Left lung (tissue), 10 donors: ENCODE results near the gene TEAD1. TPM values are rescaled to one million over a fixed set of nuclear protein-coding genes. Genes with fewer than 3 reads are reported as not detected.

Source experiments
- ATAC-seq: fragments of 200-7000 bp; cut with Tn5 transposase; one replicate; pipeline ENCODE4 v1.9.1; 2020; ENCODE audit warnings: moderate library complexity
- DNase-seq, 4 donors: peaks; one replicate each; pipeline ENCODE4 v3.0.0-alpha.2; 2013 to 2020
- H3K27ac ChIP-seq, 2 donors: fragments of 200-600 bp; sonication (generic) in 1 of 2; one replicate each; pipeline versions ENCODE4 v1.5.0 to v1.8.0; 2020 to 2021
- H3K27me3 ChIP-seq, 2 donors: fragments of 200-600 bp; sonication (generic) in 1 of 2; one replicate each; pipeline versions ENCODE4 v1.5.0 to v1.8.0; 2020 to 2021
- H3K36me3 ChIP-seq, 2 donors: fragments of 200-600 bp; sonication (generic) in 1 of 2; one replicate each; pipeline versions ENCODE4 v1.5.0 to v1.8.0; 2020 to 2021
- H3K4me1 ChIP-seq, 2 donors: fragments of 200-600 bp; one replicate each; pipeline ENCODE4 v1.8.0; 2021
- H3K4me3 ChIP-seq, 2 donors: fragments of 200-600 bp; sonication (generic) in 1 of 2; one replicate each; pipeline versions ENCODE4 v1.5.0 to v1.8.0; 2020 to 2021; ENCODE audit warnings: mild to moderate bottlenecking in 1 of 2
- H3K9me3 ChIP-seq, 2 donors: fragments of 200-600 bp; sonication (generic) in 1 of 2; one replicate each; pipeline versions ENCODE4 v1.5.0 to v1.8.0; 2020 to 2021
- intact Hi-C, 2 donors: fragments of 100-400 bp; cut with DNase I; formaldehyde crosslinking; loops; one replicate each; pipeline versions ENCODE4 v1.11.2 to v1.14.2; 2022
- polyA plus RNA-seq, 6 donors: library from polyadenylated mRNA; unstranded; fragments of 120-200 nt; gene quantifications; one replicate each; pipeline ENCODE4 v1.2.1, GENCODE V29; 2013; ENCODE audit not compliant: insufficient read length in 6 of 6
- total RNA-seq, 2 donors: library from RNA; stranded (reverse); fragmentation: NEBNext Ultra II Directional; extraction: Animal tissue kit (Norgen Biotek cat#: 25700); gene quantifications; one replicate each; pipeline ENCODE4 v1.2.1, GENCODE V29; 2021
- TF ChIP-seq, protein P1 (sequence below), 2 donors: fragments of 200-600 bp; sonication (generic) in 1 of 2; IDR thresholded peaks; one replicate each; pipeline versions ENCODE4 v1.5.0 to v1.8.0; 2021; ENCODE audit warnings: antibody characterized with exemption in 2 of 2
- donor health status: DM: no; HTN: yes; CAD: no.
- donor health status: DM: no; HTN: no; CAD: no.

The TEAD1 gene
- total and polyA plus RNA-seq, 8 donors, result 58.1 to 106 (median 86.9) TPM

DNA sequence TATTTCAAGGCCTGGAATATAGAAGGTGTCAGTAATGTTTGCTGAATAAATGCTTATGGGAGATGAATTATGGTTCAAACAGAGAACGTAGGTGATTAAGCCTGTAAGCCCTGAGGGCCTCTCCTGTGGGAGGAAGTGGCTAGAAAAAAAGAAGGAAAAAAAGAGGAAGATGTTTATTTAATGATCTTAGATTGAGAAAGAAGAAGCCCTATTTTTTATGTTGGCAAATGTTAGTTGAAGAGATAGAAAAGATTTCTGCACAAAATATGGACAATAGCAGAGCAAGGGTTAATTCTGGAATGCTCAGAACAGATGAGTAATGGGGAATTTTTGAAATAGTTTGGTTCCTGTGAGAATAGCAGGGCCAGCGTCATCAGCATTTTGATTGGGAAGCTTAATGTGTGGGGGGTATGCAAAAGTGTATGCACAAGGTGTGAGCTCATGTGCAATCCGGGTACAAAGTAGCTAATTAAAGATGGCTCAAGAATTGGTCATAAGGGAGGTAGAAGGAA, 95.7 kb downstream of the TEAD1 start:
- Histone ChIP-seq H3K9me3 (no peaks in the 10 kb centered on the region), H3K27ac (no peak overlapping the region), H3K4me1 (peaks cover 0 to 4% of the 10 kb centered on the region in 2 donors), H3K4me3 (no peak overlapping the region), H3K27me3 (no peaks in the 10 kb centered on the region), H3K36me3 (no peaks in the 10 kb centered on the region)
- ATAC-seq (peak; percentile 48), DNase-seq (no peak)
- intact Hi-C loops, result no loop called here
- TF ChIP-seq, protein P1, sequence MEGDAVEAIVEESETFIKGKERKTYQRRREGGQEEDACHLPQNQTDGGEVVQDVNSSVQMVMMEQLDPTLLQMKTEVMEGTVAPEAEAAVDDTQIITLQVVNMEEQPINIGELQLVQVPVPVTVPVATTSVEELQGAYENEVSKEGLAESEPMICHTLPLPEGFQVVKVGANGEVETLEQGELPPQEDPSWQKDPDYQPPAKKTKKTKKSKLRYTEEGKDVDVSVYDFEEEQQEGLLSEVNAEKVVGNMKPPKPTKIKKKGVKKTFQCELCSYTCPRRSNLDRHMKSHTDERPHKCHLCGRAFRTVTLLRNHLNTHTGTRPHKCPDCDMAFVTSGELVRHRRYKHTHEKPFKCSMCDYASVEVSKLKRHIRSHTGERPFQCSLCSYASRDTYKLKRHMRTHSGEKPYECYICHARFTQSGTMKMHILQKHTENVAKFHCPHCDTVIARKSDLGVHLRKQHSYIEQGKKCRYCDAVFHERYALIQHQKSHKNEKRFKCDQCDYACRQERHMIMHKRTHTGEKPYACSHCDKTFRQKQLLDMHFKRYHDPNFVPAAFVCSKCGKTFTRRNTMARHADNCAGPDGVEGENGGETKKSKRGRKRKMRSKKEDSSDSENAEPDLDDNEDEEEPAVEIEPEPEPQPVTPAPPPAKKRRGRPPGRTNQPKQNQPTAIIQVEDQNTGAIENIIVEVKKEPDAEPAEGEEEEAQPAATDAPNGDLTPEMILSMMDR (IDR thresholded peaks at IDR 0.05), result no peak

DNA sequence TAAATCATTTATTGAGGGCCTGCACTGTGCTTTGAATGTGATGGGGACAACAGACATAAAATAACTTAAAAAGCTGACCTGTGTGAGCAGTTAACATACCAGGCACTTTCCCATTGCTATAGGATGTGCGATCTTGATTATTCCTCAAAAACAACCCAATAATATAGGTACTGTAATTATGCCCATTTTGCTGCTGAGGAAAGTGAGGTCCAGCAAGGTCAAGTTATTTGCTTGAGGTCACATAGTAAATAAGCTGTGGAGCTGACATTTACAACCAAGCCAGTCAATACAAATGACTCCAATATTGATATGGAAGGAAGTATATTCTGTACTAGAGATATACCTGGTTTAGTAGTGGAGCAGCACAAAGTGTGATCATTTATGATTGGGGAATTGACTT, 96.2 kb downstream of the TEAD1 start:
- ATAC-seq, result no peak
- no peaks in the 10 kb centered on the region for H3K27me3 ChIP-seq
- H3K4me1 ChIP-seq, result peaks cover 0 to 4% of the 10 kb centered on the region in 2 donors
- no peaks in the 10 kb centered on the region for H3K36me3 ChIP-seq
- H3K9me3 ChIP-seq, result no peaks in the 10 kb centered on the region
- TF ChIP-seq, protein P1 (IDR thresholded peaks at IDR 0.05), result no peak
- DNase-seq, result no peak
- intact Hi-C loops, result no loop called here
- no peak overlapping the region for H3K27ac ChIP-seq
- no peak overlapping the region for H3K4me3 ChIP-seq

DNA sequence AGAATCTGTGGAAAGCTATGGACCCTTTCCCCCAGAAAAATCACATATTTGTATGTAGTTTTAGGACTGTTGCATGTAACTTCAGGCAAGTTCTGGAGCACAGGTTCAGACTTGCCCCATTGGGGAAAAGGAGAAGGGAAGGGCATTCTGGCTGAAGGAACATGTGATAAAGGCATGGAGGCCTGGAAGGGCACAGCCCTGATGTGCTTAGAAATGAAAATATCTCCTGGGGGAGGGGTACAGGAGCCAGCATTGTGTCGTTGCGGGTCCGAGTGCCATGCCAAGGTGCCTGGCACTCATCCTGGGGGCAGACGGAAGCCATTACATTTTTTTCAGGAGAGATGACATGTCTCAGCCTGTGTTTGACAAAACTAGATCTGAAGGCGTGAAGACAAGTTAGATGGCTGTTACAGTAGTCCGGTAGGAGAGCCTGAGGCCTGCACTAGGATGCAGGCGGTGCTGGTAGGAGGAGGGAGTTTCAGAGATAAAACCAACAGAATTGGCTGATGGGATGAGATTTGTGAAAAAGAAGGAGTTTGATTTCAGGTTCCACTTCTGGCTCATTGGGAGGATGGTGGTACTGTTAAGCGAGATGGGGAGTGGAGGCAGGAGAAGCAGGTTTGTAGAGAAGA, 96.9 kb downstream of the TEAD1 start:
- TF ChIP-seq, protein P1 (IDR thresholded peaks at IDR 0.05), result no peak
- DNase-seq (no peak), ATAC-seq (no peak)
- Histone ChIP-seq H3K36me3 (no peaks in the 10 kb centered on the region), H3K9me3 (no peaks in the 10 kb centered on the region), H3K4me1 (peaks cover 0 to 4% of the 10 kb centered on the region in 2 donors), H3K27ac (no peak overlapping the region), H3K27me3 (no peaks in the 10 kb centered on the region), H3K4me3 (no peak overlapping the region)
- intact Hi-C loops, result no loop called here

DNA sequence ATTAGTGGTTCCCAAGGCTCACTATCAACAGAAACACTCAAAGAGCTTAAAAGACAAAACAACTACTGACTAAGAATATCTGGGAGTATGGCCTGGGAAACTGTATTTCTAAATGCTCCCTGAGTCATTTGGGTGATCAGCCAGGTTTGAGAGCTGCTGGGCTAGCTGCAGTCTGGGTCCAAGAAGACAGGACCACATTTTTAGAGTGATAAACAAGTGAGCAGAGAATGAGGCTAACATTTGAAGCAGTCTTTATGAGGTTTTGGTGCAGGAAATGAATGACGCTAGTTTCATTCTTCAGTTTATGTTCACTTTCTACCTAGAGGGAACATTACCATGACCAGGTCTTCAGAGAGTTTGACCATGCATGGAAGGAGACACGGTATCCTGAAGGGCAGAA, 97.7 kb downstream of the TEAD1 start:
- no peaks in the 10 kb centered on the region for H3K36me3 ChIP-seq
- H3K4me3 ChIP-seq, result no peak overlapping the region
- ATAC-seq (no peak), DNase-seq (no peak)
- H3K4me1 ChIP-seq, result peaks cover 0 to 4% of the 10 kb centered on the region in 2 donors
- no peaks in the 10 kb centered on the region for H3K9me3 ChIP-seq
- H3K27ac ChIP-seq, result no peak overlapping the region
- intact Hi-C loops, result no loop called here
- TF ChIP-seq, protein P1 (IDR thresholded peaks at IDR 0.05), result no peak
- H3K27me3 ChIP-seq, result no peaks in the 10 kb centered on the region

DNA sequence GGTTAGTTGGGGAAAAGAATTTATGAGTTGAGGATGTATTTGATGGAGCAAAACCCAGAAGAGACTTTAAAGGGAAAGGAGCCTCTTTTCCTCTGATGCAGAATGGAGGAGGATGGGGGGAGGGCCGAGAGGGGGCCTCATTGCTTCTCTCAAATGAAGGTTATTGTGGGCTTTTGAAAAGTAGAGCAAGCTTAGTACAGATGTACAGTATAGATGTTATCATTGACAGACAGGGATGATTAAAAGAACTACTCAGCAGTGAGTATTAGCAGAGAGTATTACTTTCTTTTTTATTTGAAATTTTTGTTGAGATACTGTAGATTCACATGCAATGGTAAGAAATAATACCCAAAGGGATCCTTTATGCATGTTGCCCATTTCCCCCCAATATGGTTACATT, 98.1 kb downstream of the TEAD1 start:
- Histone ChIP-seq H3K4me1 (peaks cover 0 to 4% of the 10 kb centered on the region in 2 donors), H3K27me3 (no peaks in the 10 kb centered on the region), H3K9me3 (no peaks in the 10 kb centered on the region), H3K36me3 (no peaks in the 10 kb centered on the region), H3K27ac (no peak overlapping the region), H3K4me3 (no peak overlapping the region)
- intact Hi-C loops, result no loop called here
- no peak for ATAC-seq
- DNase-seq, result no peak
- TF ChIP-seq, protein P1 (IDR thresholded peaks at IDR 0.05), result no peak
